ENCODE measurements around the gene VGLL4.

- TF ChIP-seq CTCF (optimal IDR thresholded peaks at IDR 0.05 in 1 of 3, IDR thresholded peaks at IDR 0.05 in 1 of 3, conservative IDR thresholded peaks at IDR 0.05 in 1 of 3; ENCODE audit: extremely low read depth in 1 of 3, insufficient read depth in 2 of 3, low read length in 3 of 3) (no peak), EZH2 (IDR thresholded peaks at IDR 0.05; ENCODE audit: low read length) (no peak)
These were observed 106.6 kb downstream of the VGLL4 start for GRCh38 chr3:11536936-11537612.

Data from keratinocyte (primary cell).